Type B pancreatic cell (in vitro differentiated cells): ENCODE data around the gene GNAZ. TPM values are rescaled to one million over a fixed set of nuclear protein-coding genes. Genes with fewer than 3 reads are reported as not detected.

Source experiments
- DNase-seq: peaks from one replicate; pipeline ENCODE4 v3.0.0; 2021; ENCODE audit warnings: mixed read lengths; ENCODE audit not compliant: unreplicated experiment; ENCODE audit errors: extremely low spot score
- H3K27ac Mint-ChIP-seq: 2 replicates; pipeline ENCODE4 v1.8.0; 2021; ENCODE audit warnings: mild to moderate bottlenecking, mixed read lengths
- H3K27me3 Mint-ChIP-seq: 2 replicates; pipeline ENCODE4 v1.8.0; 2021; ENCODE audit warnings: mixed read lengths
- H3K36me3 Mint-ChIP-seq: 2 replicates; pipeline ENCODE4 v1.8.0; 2021; ENCODE audit warnings: mixed read lengths
- H3K4me1 Mint-ChIP-seq: one replicate; pipeline ENCODE4 v1.8.0; 2021; ENCODE audit warnings: mixed read lengths; ENCODE audit not compliant: unreplicated experiment
- H3K4me3 Mint-ChIP-seq: 2 replicates; pipeline ENCODE4 v1.8.0; 2021; ENCODE audit warnings: mild to moderate bottlenecking, mixed read lengths
- H3K9me3 Mint-ChIP-seq: 2 replicates; pipeline ENCODE4 v1.8.0; 2021; ENCODE audit warnings: mixed read lengths
- total RNA-seq: library from RNA; stranded (reverse); gene quantifications from 2 replicates; pipeline ENCODE4 v1.2.1, GENCODE V29; 2021; ENCODE audit warnings: low replicate concordance
- TF ChIP-seq, protein P1 (sequence below): fragments of 200-600 bp; sonication (generic); conservative IDR thresholded peaks from 2 replicates; pipeline ENCODE4 v1.5.0; 2021; ENCODE audit warnings: antibody characterized with exemption, mild to moderate bottlenecking

GNAZ gene
- total RNA-seq, 1 donor from 2014 or later = 14.4 TPM

- Mint-ChIP-seq H3K9me3 (no peaks in the 10 kb centered on the region), H3K36me3 (no peaks in the 10 kb centered on the region), H3K27ac (no peak overlapping the region), H3K27me3 (peaks cover 6% of the 10 kb centered on the region), H3K4me3 (no peak overlapping the region), H3K4me1 (no peaks in the 10 kb centered on the region)
- no peak for DNase-seq
- TF ChIP-seq, protein P1, sequence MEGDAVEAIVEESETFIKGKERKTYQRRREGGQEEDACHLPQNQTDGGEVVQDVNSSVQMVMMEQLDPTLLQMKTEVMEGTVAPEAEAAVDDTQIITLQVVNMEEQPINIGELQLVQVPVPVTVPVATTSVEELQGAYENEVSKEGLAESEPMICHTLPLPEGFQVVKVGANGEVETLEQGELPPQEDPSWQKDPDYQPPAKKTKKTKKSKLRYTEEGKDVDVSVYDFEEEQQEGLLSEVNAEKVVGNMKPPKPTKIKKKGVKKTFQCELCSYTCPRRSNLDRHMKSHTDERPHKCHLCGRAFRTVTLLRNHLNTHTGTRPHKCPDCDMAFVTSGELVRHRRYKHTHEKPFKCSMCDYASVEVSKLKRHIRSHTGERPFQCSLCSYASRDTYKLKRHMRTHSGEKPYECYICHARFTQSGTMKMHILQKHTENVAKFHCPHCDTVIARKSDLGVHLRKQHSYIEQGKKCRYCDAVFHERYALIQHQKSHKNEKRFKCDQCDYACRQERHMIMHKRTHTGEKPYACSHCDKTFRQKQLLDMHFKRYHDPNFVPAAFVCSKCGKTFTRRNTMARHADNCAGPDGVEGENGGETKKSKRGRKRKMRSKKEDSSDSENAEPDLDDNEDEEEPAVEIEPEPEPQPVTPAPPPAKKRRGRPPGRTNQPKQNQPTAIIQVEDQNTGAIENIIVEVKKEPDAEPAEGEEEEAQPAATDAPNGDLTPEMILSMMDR = no peak
These were observed 40.6 kb upstream of the GNAZ start for GRCh38 chr22:23029521-23030228.

GRCh38 chr22:23031381-23031780 is 38.9 kb upstream of the GNAZ start:
- Mint-ChIP-seq H3K4me3 (no peak overlapping the region), H3K4me1 (no peaks in the 10 kb centered on the region), H3K27me3 (peaks cover 6% of the 10 kb centered on the region), H3K9me3 (no peaks in the 10 kb centered on the region), H3K36me3 (no peaks in the 10 kb centered on the region), H3K27ac (no peak overlapping the region)
- no peak for DNase-seq
- TF ChIP-seq, protein P1 = no peak

- DNase-seq = no peak
- Mint-ChIP-seq H3K27ac (no peak overlapping the region), H3K4me1 (peaks cover 4% of the 10 kb centered on the region), H3K36me3 (no peaks in the 10 kb centered on the region), H3K4me3 (no peak overlapping the region), H3K27me3 (peaks cover 6% of the 10 kb centered on the region), H3K9me3 (no peaks in the 10 kb centered on the region)
- TF ChIP-seq, protein P1 = no peak
These were observed 38.5 kb upstream of the GNAZ start for GRCh38 chr22:23031786-23032185.

DNA sequence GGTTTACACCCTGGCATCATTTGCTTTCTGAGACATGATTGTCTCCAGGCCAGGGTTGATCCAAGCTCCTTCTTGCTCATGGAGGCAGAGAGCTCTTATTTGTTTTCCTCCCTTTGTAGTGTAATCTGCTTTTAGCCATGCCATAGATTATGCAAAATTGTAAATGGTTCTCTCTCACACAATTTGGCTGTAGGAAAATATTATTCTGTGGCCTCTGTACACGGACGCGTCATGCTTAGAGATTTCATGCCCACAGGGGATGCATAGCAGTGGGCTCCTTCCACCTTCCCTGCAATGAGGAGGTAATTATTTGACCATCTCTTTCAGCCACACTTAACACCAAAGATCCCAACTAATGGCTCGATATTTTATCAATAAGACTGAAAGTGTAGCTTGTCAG is 37.7 kb upstream of the GNAZ start:
- H3K4me1 Mint-ChIP-seq = peaks cover 6% of the 10 kb centered on the region
- H3K9me3 Mint-ChIP-seq = no peaks in the 10 kb centered on the region
- TF ChIP-seq, protein P1 = no peak
- H3K27me3 Mint-ChIP-seq = peaks cover 6% of the 10 kb centered on the region
- no peak overlapping the region for H3K27ac Mint-ChIP-seq
- no peak overlapping the region for H3K4me3 Mint-ChIP-seq
- H3K36me3 Mint-ChIP-seq = no peaks in the 10 kb centered on the region
- no peak for DNase-seq

DNA sequence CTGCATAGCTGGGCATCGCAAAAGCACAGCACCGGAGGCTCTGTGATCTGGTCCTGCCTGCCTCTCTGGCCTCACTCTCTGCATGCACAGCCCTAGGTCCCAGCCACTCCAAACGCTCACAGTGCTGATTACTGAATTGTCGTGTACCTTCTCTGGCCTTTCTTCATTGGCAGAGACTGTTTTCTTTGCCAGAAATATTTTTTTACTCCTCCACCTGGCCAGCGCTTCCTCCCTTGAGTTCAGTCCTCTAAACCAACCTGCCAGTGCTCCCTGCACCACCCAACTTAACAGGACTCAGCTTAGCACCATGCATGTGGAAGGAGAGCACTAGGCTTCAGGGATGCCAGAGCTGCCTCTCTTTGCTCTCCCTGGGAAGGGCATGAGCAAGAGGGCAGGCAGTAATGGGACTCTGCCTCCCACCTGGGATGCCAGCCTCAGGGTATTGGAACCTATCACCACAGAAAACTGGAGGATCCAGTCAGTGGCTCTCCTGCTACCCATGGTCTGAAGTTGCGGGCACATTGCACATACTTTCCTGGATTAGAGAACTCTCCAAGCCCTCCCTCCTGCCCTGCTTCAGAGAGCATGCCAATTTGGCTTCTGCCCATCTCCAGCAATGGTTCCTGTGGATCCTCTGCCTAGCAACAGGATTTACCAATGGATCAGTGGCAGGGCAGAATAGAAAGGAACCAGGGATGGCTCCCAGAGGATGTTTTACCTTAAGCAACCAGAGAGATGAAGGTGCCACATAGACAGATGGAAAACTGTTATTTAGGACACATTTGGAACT is 37.0 kb upstream of the GNAZ start:
- no peak overlapping the region for H3K27ac Mint-ChIP-seq
- no peaks in the 10 kb centered on the region for H3K9me3 Mint-ChIP-seq
- no peak for DNase-seq
- no peak overlapping the region for H3K4me3 Mint-ChIP-seq
- no peaks in the 10 kb centered on the region for H3K36me3 Mint-ChIP-seq
- H3K4me1 Mint-ChIP-seq = peaks cover 6% of the 10 kb centered on the region
- peaks cover 10% of the 10 kb centered on the region for H3K27me3 Mint-ChIP-seq
- TF ChIP-seq, protein P1 = no peak
